ENCODE data around the gene ABLIM2. TPM values are rescaled to one million over a fixed set of nuclear protein-coding genes. Genes with fewer than 3 reads are reported as not detected.

ABLIM2 gene
- total RNA-seq, 2 experiments from 2014 or later, result 0.58 to 0.64 TPM

DNA sequence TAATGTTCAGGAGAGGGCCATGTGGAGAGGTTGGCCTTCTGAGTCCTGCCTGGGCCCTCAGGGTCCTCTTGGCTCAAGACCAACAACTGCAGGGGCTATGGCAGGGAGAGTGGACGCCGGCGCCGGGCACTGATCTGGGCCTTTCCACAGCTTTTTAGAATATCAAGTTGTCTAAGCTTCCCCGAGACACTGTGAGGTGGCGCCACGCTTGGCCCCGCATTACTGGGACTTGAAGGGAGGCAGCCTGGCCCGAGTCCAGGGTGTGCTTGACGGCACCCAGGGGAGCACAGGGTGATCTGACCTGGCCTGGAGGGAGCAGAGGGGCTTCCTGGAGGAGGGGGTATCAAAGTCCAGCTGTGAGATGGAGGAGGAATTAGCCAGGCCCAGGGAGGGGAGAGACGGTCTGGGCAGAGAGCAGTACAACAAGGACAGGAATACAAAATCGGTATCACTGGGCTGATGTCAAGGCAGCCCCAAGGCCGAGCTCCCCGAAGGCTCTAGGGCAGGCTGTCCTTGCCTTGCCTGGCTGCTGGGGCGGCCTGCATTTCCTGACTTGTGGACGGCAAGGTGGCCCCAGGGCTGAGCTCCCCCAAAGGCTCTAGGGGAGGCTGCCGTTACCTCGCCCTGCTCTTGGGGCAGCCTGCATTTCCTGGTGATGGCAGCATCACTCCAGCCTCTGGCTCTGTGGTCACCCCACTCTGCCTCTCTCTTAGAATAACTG is 28.1 kb downstream of the ABLIM2 start:
- ATAC-seq (no peak), DNase-seq (no peak)
- H3K27me3 Mint-ChIP-seq, result no peaks in the 10 kb centered on the region
- CTCF ChIA-PET, result no interaction called here
- H3K4me3 Mint-ChIP-seq, result no peak overlapping the region
- intact Hi-C loops (cut with DNase I, micrococcal nuclease), result no loop called here
- no peaks in the 10 kb centered on the region for H3K4me1 Mint-ChIP-seq
- POLR2A ChIA-PET, result no interaction called here
- H3K36me3 Mint-ChIP-seq (ENCODE audit: low read depth), result no peaks in the 10 kb centered on the region
- H3K9me3 Mint-ChIP-seq (ENCODE audit: low read depth), result no peaks in the 10 kb centered on the region
- H3K27ac Mint-ChIP-seq, result no peak overlapping the region

DNA sequence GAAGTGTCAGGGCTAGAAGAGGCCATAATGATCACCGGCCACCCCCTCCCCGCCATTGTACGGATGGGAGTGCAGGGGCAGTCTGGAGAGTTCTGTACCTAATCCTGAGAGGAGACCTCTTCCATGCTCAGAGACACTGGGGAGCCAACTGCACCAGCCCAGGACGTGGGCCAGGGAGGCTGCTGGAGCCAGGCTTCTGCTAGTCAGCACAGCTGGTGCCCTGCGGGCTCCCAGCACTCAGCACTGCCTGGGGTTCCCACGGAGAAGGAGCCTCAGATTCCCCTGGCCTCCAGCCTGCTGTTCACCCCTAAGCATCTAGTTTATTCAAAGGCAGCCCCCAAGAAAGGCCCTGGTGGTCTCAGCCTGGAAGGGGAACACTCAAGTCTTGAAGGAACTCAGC is 28.8 kb downstream of the ABLIM2 start:
- no peak overlapping the region for H3K4me3 Mint-ChIP-seq
- no peak overlapping the region for H3K27ac Mint-ChIP-seq
- DNase-seq (no peak), ATAC-seq (no peak)
- POLR2A ChIA-PET, result no interaction called here
- CTCF ChIA-PET, result no interaction called here
- no peaks in the 10 kb centered on the region for H3K36me3 Mint-ChIP-seq (ENCODE audit: low read depth)
- no peaks in the 10 kb centered on the region for H3K4me1 Mint-ChIP-seq
- H3K9me3 Mint-ChIP-seq (ENCODE audit: low read depth), result no peaks in the 10 kb centered on the region
- H3K27me3 Mint-ChIP-seq, result no peaks in the 10 kb centered on the region
- intact Hi-C loops (cut with DNase I, micrococcal nuclease), result no loop called here

- no peak overlapping the region for H3K4me3 Mint-ChIP-seq
- no peaks in the 10 kb centered on the region for H3K4me1 Mint-ChIP-seq
- H3K27ac Mint-ChIP-seq, result no peak overlapping the region
- POLR2A ChIA-PET, result no interaction called here
- H3K36me3 Mint-ChIP-seq (ENCODE audit: low read depth), result no peaks in the 10 kb centered on the region
- CTCF ChIA-PET, result no interaction called here
- no peaks in the 10 kb centered on the region for H3K27me3 Mint-ChIP-seq
- intact Hi-C loops (cut with DNase I, micrococcal nuclease), result no loop called here
- DNase-seq, result no peak
- ATAC-seq, result no peak
- no peaks in the 10 kb centered on the region for H3K9me3 Mint-ChIP-seq (ENCODE audit: low read depth)
Observed at GRCh38 chr4:8129136-8129535, 29.5 kb downstream of the ABLIM2 start.

GRCh38 chr4:8128100-8128856 is 30.3 kb downstream of the ABLIM2 start:
- intact Hi-C loops (cut with DNase I, micrococcal nuclease), result no loop called here
- Mint-ChIP-seq H3K36me3 (ENCODE audit: low read depth) (no peaks in the 10 kb centered on the region), H3K4me1 (no peaks in the 10 kb centered on the region), H3K27ac (no peak overlapping the region), H3K9me3 (ENCODE audit: low read depth) (no peaks in the 10 kb centered on the region), H3K4me3 (no peak overlapping the region), H3K27me3 (no peaks in the 10 kb centered on the region)
- DNase-seq (no peak), ATAC-seq (no peak)
- ChIA-PET POLR2A (no interaction called here), CTCF (no interaction called here)

- Mint-ChIP-seq H3K4me1 (no peaks in the 10 kb centered on the region), H3K27me3 (no peaks in the 10 kb centered on the region), H3K36me3 (ENCODE audit: low read depth) (no peaks in the 10 kb centered on the region), H3K9me3 (ENCODE audit: low read depth) (no peaks in the 10 kb centered on the region), H3K4me3 (no peak overlapping the region), H3K27ac (no peak overlapping the region)
- ChIA-PET CTCF (no interaction called here), POLR2A (interaction anchor here (0.7 kb wide), 1 partner anchor 308 kb away, joined by 3 read pairs; no protein-coding TSS in a partner anchor)
- no peak for ATAC-seq
- no peak for DNase-seq
- intact Hi-C loops (cut with DNase I, micrococcal nuclease), result no loop called here
Observed at GRCh38 chr4:8127051-8127826, 31.4 kb downstream of the ABLIM2 start.

GRCh38 chr4:8126523-8126922 is 32.1 kb downstream of the ABLIM2 start:
- DNase-seq (no peak), ATAC-seq (no peak)
- ChIA-PET CTCF (no interaction called here), POLR2A (no interaction called here)
- no peaks in the 10 kb centered on the region for H3K27me3 Mint-ChIP-seq
- no peaks in the 10 kb centered on the region for H3K36me3 Mint-ChIP-seq (ENCODE audit: low read depth)
- H3K4me3 Mint-ChIP-seq, result no peak overlapping the region
- no peak overlapping the region for H3K27ac Mint-ChIP-seq
- intact Hi-C loops (cut with DNase I, micrococcal nuclease), result no loop called here
- H3K9me3 Mint-ChIP-seq (ENCODE audit: low read depth), result no peaks in the 10 kb centered on the region
- H3K4me1 Mint-ChIP-seq, result no peaks in the 10 kb centered on the region

- no peak for DNase-seq
- intact Hi-C loops (cut with DNase I, micrococcal nuclease), result no loop called here
- no peak for ATAC-seq
- ChIA-PET CTCF (no interaction called here), POLR2A (no interaction called here)
- no peaks in the 10 kb centered on the region for H3K27me3 Mint-ChIP-seq
- H3K36me3 Mint-ChIP-seq (ENCODE audit: low read depth), result no peaks in the 10 kb centered on the region
- H3K4me3 Mint-ChIP-seq, result no peak overlapping the region
- no peaks in the 10 kb centered on the region for H3K4me1 Mint-ChIP-seq
- H3K27ac Mint-ChIP-seq, result no peak overlapping the region
- no peaks in the 10 kb centered on the region for H3K9me3 Mint-ChIP-seq (ENCODE audit: low read depth)
Observed at GRCh38 chr4:8125526-8126056, 33.0 kb downstream of the ABLIM2 start.

GRCh38 chr4:8123870-8124269 is 34.7 kb downstream of the ABLIM2 start:
- no peak for DNase-seq
- Mint-ChIP-seq H3K4me3 (no peak overlapping the region), H3K36me3 (ENCODE audit: low read depth) (no peaks in the 10 kb centered on the region), H3K27me3 (no peaks in the 10 kb centered on the region), H3K9me3 (ENCODE audit: low read depth) (no peaks in the 10 kb centered on the region), H3K4me1 (no peaks in the 10 kb centered on the region), H3K27ac (no peak overlapping the region)
- no peak for ATAC-seq
- ChIA-PET POLR2A (no interaction called here), CTCF (no interaction called here)
- intact Hi-C loops (cut with DNase I, micrococcal nuclease), result no loop called here

DNA sequence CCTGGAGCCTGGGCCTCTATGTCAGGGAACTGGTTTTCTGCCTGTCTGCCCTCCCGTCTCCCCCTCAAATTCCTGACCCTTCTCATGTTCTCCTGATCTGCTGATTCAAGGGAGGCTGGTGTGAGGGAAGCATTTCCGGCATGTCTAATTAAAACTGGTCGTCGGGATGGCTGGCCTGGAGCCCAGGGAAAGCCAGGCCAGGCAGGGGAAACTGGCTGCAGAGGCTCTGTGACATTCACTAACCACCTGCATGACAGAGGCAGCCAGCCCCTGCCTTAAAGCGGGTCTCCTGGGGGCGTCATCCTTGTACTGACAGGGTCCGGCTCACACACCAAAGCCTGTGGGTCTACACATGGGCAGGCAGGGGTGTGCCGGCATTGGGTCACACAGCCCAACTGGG is 35.2 kb downstream of the ABLIM2 start:
- H3K27me3 Mint-ChIP-seq, result no peaks in the 10 kb centered on the region
- ChIA-PET POLR2A (no interaction called here), CTCF (no interaction called here)
- no peak for ATAC-seq
- H3K4me3 Mint-ChIP-seq, result no peak overlapping the region
- H3K27ac Mint-ChIP-seq, result no peak overlapping the region
- no peaks in the 10 kb centered on the region for H3K36me3 Mint-ChIP-seq (ENCODE audit: low read depth)
- intact Hi-C loops (cut with DNase I, micrococcal nuclease), result no loop called here
- no peak for DNase-seq
- H3K9me3 Mint-ChIP-seq (ENCODE audit: low read depth), result no peaks in the 10 kb centered on the region
- no peaks in the 10 kb centered on the region for H3K4me1 Mint-ChIP-seq

- H3K9me3 Mint-ChIP-seq (ENCODE audit: low read depth), result no peaks in the 10 kb centered on the region
- H3K4me1 Mint-ChIP-seq, result no peaks in the 10 kb centered on the region
- intact Hi-C loops (cut with DNase I, micrococcal nuclease), result no loop called here
- H3K4me3 Mint-ChIP-seq, result no peak overlapping the region
- no peaks in the 10 kb centered on the region for H3K27me3 Mint-ChIP-seq
- no peaks in the 10 kb centered on the region for H3K36me3 Mint-ChIP-seq (ENCODE audit: low read depth)
- no peak overlapping the region for H3K27ac Mint-ChIP-seq
- CTCF ChIA-PET, result no interaction called here
- POLR2A ChIA-PET, result no interaction called here
- DNase-seq (no peak), ATAC-seq (no peak)
Observed at GRCh38 chr4:8122746-8123145, 35.9 kb downstream of the ABLIM2 start.

DNA sequence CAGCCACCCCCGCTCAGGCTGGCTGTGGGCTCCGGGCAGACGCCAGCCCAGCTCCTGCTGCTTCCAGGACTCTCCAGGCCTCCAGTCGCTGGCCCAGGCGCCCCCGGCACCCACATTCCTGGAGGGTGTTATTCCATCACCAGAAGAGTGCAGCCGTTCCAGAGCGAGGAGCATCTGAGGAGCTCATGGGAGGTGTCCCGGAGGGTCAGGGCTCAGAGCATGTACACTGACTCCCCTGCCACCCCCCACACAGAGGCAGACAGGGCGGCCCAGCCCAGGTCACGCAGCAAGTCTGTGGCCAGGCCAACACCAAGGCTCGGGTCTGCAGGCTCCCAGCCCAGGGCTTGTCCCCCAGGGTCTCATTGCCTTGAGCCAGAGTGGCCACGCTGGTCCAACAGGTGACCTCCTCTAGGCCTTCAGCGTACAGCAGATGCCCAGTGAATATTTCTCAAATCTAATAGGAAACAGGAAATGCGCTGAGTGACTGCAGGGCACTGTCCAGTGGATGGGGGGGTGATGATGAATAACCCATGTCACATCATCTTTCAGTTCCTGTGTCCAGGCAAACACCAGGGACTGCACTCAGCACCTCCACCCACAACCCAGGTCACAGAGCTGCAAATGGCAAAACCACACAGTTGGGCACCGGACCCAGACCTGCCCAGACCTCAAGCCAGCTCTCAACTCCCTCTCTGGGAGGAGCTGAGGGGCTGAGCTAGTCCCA is 37.2 kb downstream of the ABLIM2 start:
- ChIA-PET POLR2A (no interaction called here), CTCF (interaction anchor here (0.7 kb wide), 2 partner anchors 12 to 361 kb away, joined by 3 to 4 read pairs; no protein-coding TSS in a partner anchor)
- Mint-ChIP-seq H3K4me1 (no peaks in the 10 kb centered on the region), H3K36me3 (ENCODE audit: low read depth) (no peaks in the 10 kb centered on the region), H3K9me3 (ENCODE audit: low read depth) (no peaks in the 10 kb centered on the region), H3K27ac (no peak overlapping the region), H3K4me3 (no peak overlapping the region), H3K27me3 (no peaks in the 10 kb centered on the region)
- intact Hi-C loops (cut with DNase I, micrococcal nuclease), result no loop called here
- DNase-seq (no peak), ATAC-seq (no peak)

Data from activated CD4-positive, alpha-beta T cell treated with anti-CD3 and anti-CD28 coated beads for 36 hours (primary cell).